ENCODE data around the gene RXFP2.

DNA sequence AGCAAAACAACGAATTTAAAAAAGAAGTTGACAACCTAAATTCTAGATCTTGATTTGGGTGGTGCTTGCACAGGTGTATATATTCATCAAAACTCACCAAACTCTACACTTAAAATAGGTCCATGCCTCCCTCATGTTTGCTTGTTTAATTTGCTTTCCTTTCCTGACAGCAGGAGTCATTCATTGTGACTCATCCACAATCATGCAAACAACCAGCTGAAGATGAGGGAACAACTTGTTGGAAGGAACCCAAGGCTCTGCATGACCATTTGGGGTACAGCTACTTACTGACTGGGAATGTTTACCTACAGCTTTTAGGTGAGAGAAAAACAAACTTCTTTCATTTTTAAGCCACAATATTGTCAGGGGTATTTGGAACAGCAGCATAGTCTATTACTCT is 96.6 kb downstream of the RXFP2 start:
- no peak for TF ChIP-seq ZBED1 (IDR thresholded peaks at IDR 0.05; ENCODE audit: borderline replicate concordance)
- TF ChIP-seq EP300 (IDR thresholded peaks at IDR 0.05; ENCODE audit: borderline replicate concordance in 1 of 2, control insufficient read depth in 1 of 2, low read depth in 2 of 2, low read length in 2 of 2), result no peak
- TF ChIP-seq ATF2 (IDR thresholded peaks at IDR 0.05; ENCODE audit: low read length), result no peak
- no peak for TF ChIP-seq CBX5 (IDR thresholded peaks at IDR 0.05; ENCODE audit: low read depth)
- TF ChIP-seq BACH1 (IDR thresholded peaks at IDR 0.05; ENCODE audit: borderline replicate concordance), result no peak
- no peak for TF ChIP-seq STAT1 (conservative IDR thresholded peaks at IDR 0.05)
- TF ChIP-seq ZSCAN29 (IDR thresholded peaks at IDR 0.05), result no peak
- no peak for TF ChIP-seq EZH2 (IDR thresholded peaks at IDR 0.05; ENCODE audit: borderline replicate concordance, control insufficient read depth, low read depth, low read length)
- no peak for TF ChIP-seq TCF7 (IDR thresholded peaks at IDR 0.05; ENCODE audit: borderline replicate concordance)
- TF ChIP-seq POLR2AphosphoS5 (IDR thresholded peaks at IDR 0.05; ENCODE audit: low read length), result no peak
- no peak for TF ChIP-seq RBBP5 (conservative IDR thresholded peaks at IDR 0.05)
- no peak for TF ChIP-seq CREM (IDR thresholded peaks at IDR 0.05; ENCODE audit: low read depth)
